AG09309 (cell line): Measurements from ENCODE around the gene GLI3.

Experiments used
- DNase-seq: peaks from one replicate; pipeline ENCODE4 v3.0.0-alpha.2; 2010; ENCODE audit warnings: low read depth
- H3K4me3 ChIP-seq: 2 replicates; pipeline ENCODE4 v1.5.1; 2011; ENCODE audit warnings: mild to moderate bottlenecking, low read depth, low read length, moderate library complexity; ENCODE audit not compliant: control insufficient read depth
- CTCF ChIP-seq: IDR thresholded peaks from 2 replicates; pipeline ENCODE4 v1.5.1; 2011; ENCODE audit warnings: mild to moderate bottlenecking, low read depth, low read length, inconsistent platforms; ENCODE audit not compliant: insufficient read depth, control insufficient read depth; ENCODE audit errors: missing control alignments

Gene GLI3

GRCh38 chr7:42226354-42226941 lies 10.6 kb downstream of the GLI3 start:
- no peak for TF ChIP-seq CTCF
- DNase-seq: no peak
- H3K4me3 ChIP-seq: no peak overlapping the region

- no peak overlapping the region for H3K4me3 ChIP-seq
- no peak for DNase-seq
- TF ChIP-seq CTCF: no peak
Observed at GRCh38 chr7:42224391-42225003, 12.5 kb downstream of the GLI3 start.

GRCh38 chr7:42222891-42223290 lies 14.1 kb downstream of the GLI3 start:
- no peak for DNase-seq
- no peak for TF ChIP-seq CTCF
- H3K4me3 ChIP-seq: no peak overlapping the region

GRCh38 chr7:42222125-42222524 lies 14.9 kb downstream of the GLI3 start:
- no peak for DNase-seq
- TF ChIP-seq CTCF: no peak
- no peak overlapping the region for H3K4me3 ChIP-seq

- no peak for DNase-seq
- no peak for TF ChIP-seq CTCF
- no peak overlapping the region for H3K4me3 ChIP-seq
Observed at GRCh38 chr7:42221304-42221703, 15.7 kb downstream of the GLI3 start.

GRCh38 chr7:42219447-42219846 lies 17.6 kb downstream of the GLI3 start:
- no peak overlapping the region for H3K4me3 ChIP-seq
- no peak for DNase-seq
- TF ChIP-seq CTCF: no peak

- DNase-seq: no peak
- TF ChIP-seq CTCF: no peak
- H3K4me3 ChIP-seq: no peak overlapping the region
Observed at GRCh38 chr7:42218248-42218647, 18.8 kb downstream of the GLI3 start.
